Astrocyte of the cerebellum (primary cell): Measurements from ENCODE around the gene MLF2.

Experiments
- DNase-seq: peaks from one replicate; pipeline ENCODE4 v3.0.0-alpha.2; 2011; ENCODE audit warnings: low read depth
- H3K4me3 ChIP-seq: 2 replicates; pipeline ENCODE4 v1.5.1; 2011; ENCODE audit warnings: mild to moderate bottlenecking, low read depth, low read length, moderate library complexity
- in situ Hi-C: cut with HindIII; loops from 2 replicates; pipeline ENCODE4 v1.10.0; 2017; ENCODE audit warnings: low sequenced_read_pairs
- TF ChIP-seq, protein P1 (sequence below): IDR thresholded peaks from 2 replicates; pipeline ENCODE4 v1.5.1; 2012; ENCODE audit warnings: low read length, low read depth, moderate library complexity, mild to moderate bottlenecking; ENCODE audit errors: missing control alignments

Gene MLF2

DNA sequence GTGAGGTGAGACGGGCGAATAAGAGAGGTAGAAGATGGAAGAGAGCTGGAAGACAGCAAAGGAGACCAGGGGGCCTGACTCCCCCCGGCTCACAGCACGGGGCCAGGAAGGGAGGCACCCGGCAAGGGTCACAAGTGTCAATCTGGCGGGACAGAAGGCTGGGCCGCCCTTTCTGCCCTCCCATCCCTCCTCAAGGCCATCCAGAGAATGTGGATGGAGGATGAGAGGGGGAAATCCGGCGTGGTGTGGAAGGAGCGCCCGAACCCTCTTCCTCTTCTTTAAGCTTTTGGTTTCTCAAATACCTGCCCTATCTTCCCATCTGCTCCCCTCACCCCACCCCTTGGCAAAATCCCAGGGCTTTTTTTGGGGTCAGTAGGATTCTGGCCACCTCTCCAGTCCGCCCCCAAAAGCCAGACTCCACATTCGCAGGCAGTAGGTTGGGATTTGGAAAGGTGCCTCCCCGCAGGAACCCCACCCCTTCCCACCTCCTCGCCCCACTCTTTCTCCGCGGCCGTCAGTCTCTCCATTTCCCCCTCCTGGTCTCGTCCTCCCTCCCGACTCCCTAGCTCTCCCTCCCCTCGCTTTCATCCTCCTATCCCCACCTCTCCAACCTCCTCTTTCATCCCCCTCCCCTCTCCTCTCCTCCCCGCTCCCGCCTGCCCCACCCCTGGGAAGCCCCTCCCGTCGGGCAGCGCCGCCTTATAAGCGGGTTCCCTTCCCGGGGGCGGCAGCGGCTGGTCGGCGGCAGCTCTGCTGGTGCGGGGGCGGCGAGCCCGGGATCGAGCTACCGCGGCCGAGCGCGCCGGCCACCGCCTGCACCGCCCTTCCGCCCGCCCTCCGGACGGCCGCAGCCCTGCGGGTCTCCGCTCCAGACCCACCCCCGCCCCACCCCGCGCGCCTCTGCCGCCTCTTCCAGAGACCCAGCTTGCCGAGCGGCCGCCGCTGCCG lies 13.0 kb upstream of the MLF2 start, which contains the start of gene PTMS:
TSS of gene PTMS (plus strand) at position 730 of the 948 bp plus-strand sequence. CDS start 343 bp downstream, outside the sequence.
- in situ Hi-C loops = loop anchor here (5.0 kb wide), 1 partner anchor 46 kb away; no protein-coding TSS in a partner anchor
- peak; percentile 86 for DNase-seq
- TF ChIP-seq, protein P1, sequence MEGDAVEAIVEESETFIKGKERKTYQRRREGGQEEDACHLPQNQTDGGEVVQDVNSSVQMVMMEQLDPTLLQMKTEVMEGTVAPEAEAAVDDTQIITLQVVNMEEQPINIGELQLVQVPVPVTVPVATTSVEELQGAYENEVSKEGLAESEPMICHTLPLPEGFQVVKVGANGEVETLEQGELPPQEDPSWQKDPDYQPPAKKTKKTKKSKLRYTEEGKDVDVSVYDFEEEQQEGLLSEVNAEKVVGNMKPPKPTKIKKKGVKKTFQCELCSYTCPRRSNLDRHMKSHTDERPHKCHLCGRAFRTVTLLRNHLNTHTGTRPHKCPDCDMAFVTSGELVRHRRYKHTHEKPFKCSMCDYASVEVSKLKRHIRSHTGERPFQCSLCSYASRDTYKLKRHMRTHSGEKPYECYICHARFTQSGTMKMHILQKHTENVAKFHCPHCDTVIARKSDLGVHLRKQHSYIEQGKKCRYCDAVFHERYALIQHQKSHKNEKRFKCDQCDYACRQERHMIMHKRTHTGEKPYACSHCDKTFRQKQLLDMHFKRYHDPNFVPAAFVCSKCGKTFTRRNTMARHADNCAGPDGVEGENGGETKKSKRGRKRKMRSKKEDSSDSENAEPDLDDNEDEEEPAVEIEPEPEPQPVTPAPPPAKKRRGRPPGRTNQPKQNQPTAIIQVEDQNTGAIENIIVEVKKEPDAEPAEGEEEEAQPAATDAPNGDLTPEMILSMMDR = no peak
- peak within 1 kb of the TSS; percentile 94 for H3K4me3 ChIP-seq

DNA sequence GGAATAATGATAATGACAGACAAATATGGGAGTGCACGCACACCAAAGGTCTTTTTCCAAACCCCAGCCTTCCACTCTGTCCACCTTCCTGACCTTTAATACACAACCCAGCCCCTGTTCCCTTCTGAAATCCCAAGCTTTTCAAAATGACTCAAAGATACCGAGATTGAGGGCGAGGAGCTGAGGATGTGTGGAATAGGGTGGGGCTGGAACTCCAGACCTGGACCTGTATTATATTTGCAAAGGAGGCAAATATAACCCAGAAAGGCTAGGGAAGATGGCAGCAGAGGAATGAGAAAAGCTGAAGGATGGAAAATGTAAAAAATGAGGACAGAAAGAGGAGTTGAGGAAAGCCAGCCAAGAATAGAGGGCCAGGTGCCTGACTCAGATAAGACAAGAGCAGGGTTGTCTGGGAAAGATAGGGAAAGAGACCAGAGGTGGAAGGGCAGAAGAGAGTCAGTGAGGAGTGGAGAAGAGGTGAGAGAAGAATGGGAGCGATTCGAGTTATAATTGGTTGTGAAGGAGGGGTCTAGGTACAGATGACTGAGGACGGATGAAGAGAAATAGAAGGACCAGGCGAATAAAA lies 12.2 kb upstream of the MLF2 start:
- in situ Hi-C loops = loop anchor here (5.0 kb wide), 1 partner anchor 47 kb away; no protein-coding TSS in a partner anchor
- no peak for DNase-seq
- TF ChIP-seq, protein P1 = no peak
- peak overlapping the region; percentile 94 for H3K4me3 ChIP-seq

DNA sequence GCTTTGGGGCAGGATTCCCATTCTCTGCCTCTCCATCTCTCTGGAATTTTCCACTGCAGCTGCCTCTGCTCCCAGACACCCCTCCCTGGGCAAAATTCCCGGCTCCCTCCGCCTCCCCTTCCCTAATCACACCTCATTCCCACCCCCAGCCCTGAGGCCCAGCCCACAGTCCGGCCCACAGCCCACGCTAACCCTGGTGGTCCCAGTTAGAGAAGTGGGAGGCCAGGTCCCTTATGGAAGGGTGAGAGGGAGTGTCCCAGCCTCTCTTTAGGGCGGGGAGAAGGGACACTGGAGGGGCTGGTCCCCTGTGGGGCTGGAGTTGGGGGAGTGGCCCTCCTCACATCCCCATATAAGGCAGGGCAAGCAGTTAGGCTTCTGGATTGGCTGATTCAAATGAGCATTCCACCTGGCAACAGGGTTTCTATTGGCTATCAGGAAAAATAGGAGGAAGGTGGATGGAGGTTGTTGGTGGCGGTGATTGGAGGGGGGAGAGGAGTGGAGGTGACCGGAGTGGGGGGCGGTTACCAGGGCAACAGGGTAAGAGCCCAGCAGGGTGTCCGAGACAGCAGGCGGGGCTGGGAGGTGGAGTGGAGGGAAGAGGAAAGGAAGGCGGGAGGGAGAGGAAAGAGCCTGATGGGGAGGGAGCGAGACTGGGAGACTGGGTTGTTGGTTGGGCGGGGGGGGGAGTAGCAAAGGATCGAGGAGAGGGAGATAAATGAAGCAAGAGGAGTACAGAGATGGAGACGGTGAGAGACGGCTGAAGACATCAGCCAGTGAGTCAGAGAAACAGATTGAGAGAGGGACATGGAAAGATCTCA lies 11.3 kb upstream of the MLF2 start:
- TF ChIP-seq, protein P1 = no peak
- in situ Hi-C loops = no loop called here
- DNase-seq = peak; percentile 97
- H3K4me3 ChIP-seq = peak overlapping the region; percentile 9

DNA sequence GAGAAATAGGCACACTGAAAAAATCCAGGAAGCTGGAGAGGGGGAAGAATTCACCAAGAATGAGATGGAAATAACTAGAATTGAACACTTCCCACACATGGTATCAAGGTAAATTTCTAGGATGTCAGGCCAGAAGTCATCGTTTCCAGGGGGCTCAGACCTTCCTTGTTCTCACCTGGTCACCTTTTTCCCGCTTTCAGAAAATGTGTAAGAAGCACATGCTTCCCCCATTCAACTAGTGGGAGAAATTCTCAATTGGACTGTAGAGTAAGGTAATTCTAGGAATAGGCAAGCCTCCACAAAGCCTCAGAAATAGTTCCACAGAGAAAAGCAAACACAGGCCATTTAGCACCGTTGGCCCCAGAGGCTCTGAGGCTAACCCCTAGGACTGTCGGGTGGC lies 10.4 kb upstream of the MLF2 start:
- no peak for DNase-seq
- TF ChIP-seq, protein P1 = no peak
- in situ Hi-C loops = no loop called here
- no peak overlapping the region for H3K4me3 ChIP-seq

DNA sequence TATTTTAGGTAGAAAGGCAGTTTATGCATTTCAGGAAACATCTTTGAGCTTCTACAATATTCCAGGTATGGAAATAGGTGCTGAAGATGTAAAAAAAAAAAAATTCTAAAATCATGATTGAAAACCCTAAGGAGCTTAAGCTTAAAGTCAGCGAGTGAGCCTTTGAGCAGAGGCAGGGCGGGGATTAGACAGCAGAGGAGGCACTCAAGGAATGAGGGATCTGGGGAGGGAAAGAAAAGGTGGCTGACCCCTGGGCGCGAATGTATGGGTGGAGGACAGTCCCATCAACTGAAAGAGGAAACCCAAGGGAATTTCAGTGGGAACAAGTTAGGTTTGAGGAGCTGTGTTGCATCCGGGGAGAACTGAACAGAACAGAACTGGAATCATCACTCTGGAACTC lies 6.8 kb upstream of the MLF2 start:
- DNase-seq = no peak
- in situ Hi-C loops = no loop called here
- TF ChIP-seq, protein P1 = no peak
- no peak overlapping the region for H3K4me3 ChIP-seq
